Kidney epithelial cell (primary cell): Measurements from ENCODE around the gene OPN4. TPM values are rescaled to one million over a fixed set of nuclear protein-coding genes. Genes with fewer than 3 reads are reported as not detected.

Experiments used
- DNase-seq: peaks from one replicate; pipeline ENCODE4 v3.0.0-alpha.2; 2010; ENCODE audit warnings: low read depth
- H3K27me3 ChIP-seq: 2 replicates; pipeline ENCODE4 v1.6.0; 2011; ENCODE audit warnings: low read length; ENCODE audit not compliant: control insufficient read depth, insufficient read depth
- H3K36me3 ChIP-seq: 2 replicates; pipeline ENCODE4 v1.5.1; 2011; ENCODE audit warnings: low read length; ENCODE audit not compliant: control insufficient read depth, insufficient read depth
- H3K4me3 ChIP-seq: 2 replicates; pipeline ENCODE4 v1.5.1; 2011; ENCODE audit warnings: low read depth, mild to moderate bottlenecking, control low read depth, low read length
- total RNA-seq: library from RNA; depleted of rRNA; stranded (reverse); fragments of >200 nt; gene quantifications from 2 replicates; pipeline ENCODE4 v1.2.3, GENCODE V29; 2015
- TF ChIP-seq, protein P1 (sequence below): IDR thresholded peaks from 2 replicates; pipeline ENCODE4 v1.5.1; 2011; ENCODE audit warnings: mild to moderate bottlenecking, moderate library complexity, low read length, control low read depth, inconsistent platforms; ENCODE audit not compliant: insufficient read depth, poor library complexity, severe bottlenecking

Gene OPN4
- not detected in 2 replicates for total RNA-seq

DNA sequence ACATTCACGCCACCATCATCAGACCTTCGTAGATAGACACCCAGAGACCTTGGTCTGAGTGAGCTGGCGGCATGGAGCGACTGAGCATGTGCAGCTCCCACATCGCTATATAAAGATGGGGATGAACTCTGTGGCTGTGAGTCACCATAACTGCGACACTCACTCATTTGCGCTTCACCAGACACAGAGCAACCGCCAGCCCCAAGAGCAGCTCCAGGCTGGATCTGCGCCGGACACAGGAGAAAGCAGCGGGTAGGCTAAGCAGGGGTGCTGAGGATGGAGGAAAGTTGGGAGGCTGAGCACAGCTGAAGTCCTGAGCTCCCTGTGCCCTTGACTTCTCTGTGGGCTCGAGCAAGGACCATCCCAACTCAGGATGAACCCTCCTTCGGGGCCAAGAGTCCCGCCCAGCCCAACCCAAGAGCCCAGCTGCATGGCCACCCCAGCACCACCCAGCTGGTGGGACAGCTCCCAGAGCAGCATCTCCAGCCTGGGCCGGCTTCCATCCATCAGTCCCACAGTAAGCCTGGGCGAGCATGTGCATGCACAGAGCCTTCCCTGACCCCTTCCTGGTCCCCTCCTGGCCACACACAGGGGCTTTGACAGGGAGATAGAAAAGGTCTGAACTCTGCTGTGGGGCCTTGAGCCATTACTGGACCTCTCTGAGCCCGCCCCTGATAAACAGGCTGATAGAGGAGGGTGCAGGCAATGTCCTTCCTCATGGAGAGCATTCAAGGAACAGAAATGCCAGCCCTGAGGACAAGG is at the start of gene OPN4:
OPN4 (plus strand) TSS at position 137 of the 762 bp plus-strand sequence; CDS start at position 374, 237 bp downstream.
- H3K4me3 ChIP-seq, result no peak within 1 kb of the TSS
- no peaks in the 10 kb centered on the region for H3K36me3 ChIP-seq
- H3K27me3 ChIP-seq, result peaks cover 12% of the 10 kb centered on the region
- TF ChIP-seq, protein P1, sequence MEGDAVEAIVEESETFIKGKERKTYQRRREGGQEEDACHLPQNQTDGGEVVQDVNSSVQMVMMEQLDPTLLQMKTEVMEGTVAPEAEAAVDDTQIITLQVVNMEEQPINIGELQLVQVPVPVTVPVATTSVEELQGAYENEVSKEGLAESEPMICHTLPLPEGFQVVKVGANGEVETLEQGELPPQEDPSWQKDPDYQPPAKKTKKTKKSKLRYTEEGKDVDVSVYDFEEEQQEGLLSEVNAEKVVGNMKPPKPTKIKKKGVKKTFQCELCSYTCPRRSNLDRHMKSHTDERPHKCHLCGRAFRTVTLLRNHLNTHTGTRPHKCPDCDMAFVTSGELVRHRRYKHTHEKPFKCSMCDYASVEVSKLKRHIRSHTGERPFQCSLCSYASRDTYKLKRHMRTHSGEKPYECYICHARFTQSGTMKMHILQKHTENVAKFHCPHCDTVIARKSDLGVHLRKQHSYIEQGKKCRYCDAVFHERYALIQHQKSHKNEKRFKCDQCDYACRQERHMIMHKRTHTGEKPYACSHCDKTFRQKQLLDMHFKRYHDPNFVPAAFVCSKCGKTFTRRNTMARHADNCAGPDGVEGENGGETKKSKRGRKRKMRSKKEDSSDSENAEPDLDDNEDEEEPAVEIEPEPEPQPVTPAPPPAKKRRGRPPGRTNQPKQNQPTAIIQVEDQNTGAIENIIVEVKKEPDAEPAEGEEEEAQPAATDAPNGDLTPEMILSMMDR, result no peak
- DNase-seq, result no peak

DNA sequence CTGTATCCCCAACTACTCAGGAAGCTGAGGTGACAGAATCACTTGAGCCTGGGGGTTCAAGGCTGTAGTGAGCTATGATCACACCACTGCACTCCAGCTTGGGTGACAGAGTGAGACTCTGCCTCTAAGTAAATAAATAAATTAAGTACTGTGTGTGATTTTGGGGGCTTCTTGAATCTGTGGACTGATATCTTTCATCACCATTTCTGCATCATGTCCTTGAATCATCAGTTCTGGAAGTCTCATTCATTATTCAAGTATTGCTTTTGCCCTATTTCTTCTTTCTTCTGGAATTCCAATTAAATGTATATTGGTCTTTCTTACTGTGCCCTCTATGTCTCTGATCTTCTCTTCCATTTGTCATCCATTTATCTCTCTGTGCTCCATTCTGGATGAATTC is 46.7 kb upstream of the OPN4 start:
- Histone ChIP-seq H3K36me3 (no peaks in the 10 kb centered on the region), H3K4me3 (no peak overlapping the region), H3K27me3 (no peaks in the 10 kb centered on the region)
- no peak for DNase-seq
- TF ChIP-seq, protein P1, result no peak

GRCh38 chr10:86609920-86610319 is 44.4 kb upstream of the OPN4 start:
- TF ChIP-seq, protein P1, result no peak
- H3K36me3 ChIP-seq, result no peaks in the 10 kb centered on the region
- no peak overlapping the region for H3K4me3 ChIP-seq
- no peaks in the 10 kb centered on the region for H3K27me3 ChIP-seq
- no peak for DNase-seq

DNA sequence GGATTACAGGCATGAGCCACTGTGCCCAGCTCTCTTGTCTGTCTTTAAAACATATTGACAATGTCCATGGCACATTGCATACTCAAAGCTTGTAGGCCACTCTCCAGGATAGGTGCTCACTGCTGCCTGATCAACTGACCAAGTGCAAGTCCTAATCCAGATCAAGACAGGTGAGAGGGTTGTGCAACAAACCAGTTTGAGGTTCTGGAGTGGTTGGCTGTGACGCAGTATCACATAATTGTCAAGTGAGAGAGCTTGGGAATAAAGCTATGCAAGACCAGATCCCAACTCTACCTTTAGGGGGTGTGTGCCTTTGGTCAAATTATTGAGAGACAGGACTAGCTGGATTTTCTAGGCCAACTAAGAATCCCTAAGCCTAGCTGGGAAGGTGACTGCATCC is 43.0 kb upstream of the OPN4 start:
- no peaks in the 10 kb centered on the region for H3K36me3 ChIP-seq
- no peak for DNase-seq
- TF ChIP-seq, protein P1, result no peak

DNA sequence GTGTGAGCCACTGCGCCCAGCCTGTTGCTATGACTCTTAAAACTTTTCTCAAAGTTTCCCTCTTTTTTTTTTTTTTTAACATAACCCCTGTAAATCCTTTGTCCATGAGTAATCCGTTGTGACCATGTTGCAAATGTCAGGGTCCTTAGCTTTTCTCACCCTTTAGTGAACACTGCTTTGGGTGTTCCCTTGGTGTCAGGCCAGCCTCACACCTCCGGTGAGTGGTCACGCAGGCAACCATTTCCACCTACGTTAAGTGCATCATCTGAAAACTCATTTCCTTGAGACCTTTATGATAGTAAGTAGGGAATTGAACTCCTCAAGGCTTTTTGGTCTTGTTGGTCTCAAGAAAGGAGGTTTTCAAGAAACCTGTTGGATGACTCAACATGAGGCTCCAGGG is 41.3 kb upstream of the OPN4 start:
- Histone ChIP-seq H3K4me3 (no peak overlapping the region), H3K36me3 (no peaks in the 10 kb centered on the region), H3K27me3 (no peaks in the 10 kb centered on the region)
- DNase-seq, result no peak
- TF ChIP-seq, protein P1, result no peak

More for the DNA sequence above, 43.0 kb upstream of the OPN4 start:
- H3K4me3 ChIP-seq, result no peak overlapping the region
- no peaks in the 10 kb centered on the region for H3K27me3 ChIP-seq

DNA sequence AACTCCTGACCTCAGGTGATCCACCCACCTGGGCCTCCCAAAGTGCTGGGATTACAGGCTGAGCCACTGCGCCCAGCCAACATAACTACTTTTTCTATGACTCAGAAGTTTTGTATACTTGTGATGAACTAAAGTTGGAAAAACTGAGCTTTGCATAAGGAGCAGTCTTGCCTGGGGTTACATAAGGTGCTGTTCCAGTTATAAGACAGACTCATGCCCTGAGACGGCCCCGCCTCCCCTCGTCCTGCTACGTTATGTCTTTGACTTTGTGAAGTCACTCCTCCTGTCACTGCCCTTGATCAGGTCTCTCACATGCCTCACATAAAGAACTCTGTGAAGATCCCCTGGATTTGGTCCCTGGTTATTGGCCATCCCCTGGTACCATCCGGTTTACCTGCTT is 40.4 kb upstream of the OPN4 start:
- TF ChIP-seq, protein P1, result no peak
- Histone ChIP-seq H3K4me3 (no peak overlapping the region), H3K27me3 (no peaks in the 10 kb centered on the region), H3K36me3 (no peaks in the 10 kb centered on the region)
- DNase-seq, result no peak
